ENCODE results near the gene ZNF776.

DNA sequence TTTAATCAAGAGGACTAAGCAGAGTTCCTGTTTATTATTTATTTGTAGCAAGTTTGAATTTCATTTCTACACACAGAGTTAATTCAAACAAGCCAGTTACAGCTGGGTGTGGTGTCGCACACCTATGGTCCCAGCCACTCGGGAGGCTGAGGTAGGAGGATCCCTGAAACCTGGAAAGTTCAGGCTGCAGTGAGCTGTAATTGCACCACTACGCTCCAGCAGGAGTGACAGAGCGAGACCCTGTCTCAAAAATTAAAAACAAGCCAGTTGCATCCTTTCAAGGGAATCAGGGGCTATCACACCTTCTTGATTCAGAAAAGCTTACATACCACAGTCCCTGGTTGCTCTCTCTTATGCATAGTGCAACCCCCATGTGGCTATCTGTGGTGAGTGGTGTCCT is 42.7 kb downstream of the ZNF776 start:
- TF ChIP-seq POLR2A (IDR thresholded peaks at IDR 0.05; ENCODE audit: low read depth) (no peak), POLR2AphosphoS5 (IDR thresholded peaks at IDR 0.05) (no peak)
